Loucy (cell line): ENCODE data around the gene SIGLEC12.
"Not testable (repeated sequence)": the region's sequence is repeated elsewhere in the genome, so short reads cannot be mapped to it uniquely, and the experiment has no call there.

ENCODE experiments used
- H2AFZ ChIP-seq: fragments of 200-600 bp; sonication (generic); 2 replicates; pipeline ENCODE4 v1.6.0; 2016; ENCODE audit warnings: antibody characterized with exemption, mild to moderate bottlenecking, low read length, moderate library complexity
- H3F3A ChIP-seq: fragments of 200-600 bp; 2 replicates; pipeline ENCODE4 v1.6.0; 2016; ENCODE audit warnings: antibody characterized with exemption, low read depth, mild to moderate bottlenecking
- H3K27me3 ChIP-seq: fragments of 200-600 bp; sonication (generic); 2 replicates; pipeline ENCODE4 v1.6.1; 2014; ENCODE audit warnings: low read length, mild to moderate bottlenecking; ENCODE audit not compliant: insufficient read depth, poor library complexity, severe bottlenecking
- H3K36me3 ChIP-seq: fragments of 200-600 bp; sonication (generic); 2 replicates; pipeline ENCODE4 v1.6.1; 2016; ENCODE audit warnings: low read length; ENCODE audit not compliant: insufficient read depth
- H3K4me1 ChIP-seq: fragments of 200-600 bp; sonication (generic); 2 replicates; pipeline ENCODE4 v1.5.1; 2014; ENCODE audit warnings: low read length, mild to moderate bottlenecking; ENCODE audit not compliant: insufficient read depth, poor library complexity, severe bottlenecking
- H3K4me2 ChIP-seq: fragments of 200-600 bp; sonication (generic); 2 replicates; pipeline ENCODE4 v1.6.0; 2014; ENCODE audit warnings: antibody characterized with exemption, low read length, low read depth, mild to moderate bottlenecking; ENCODE audit not compliant: poor library complexity, severe bottlenecking
- H3K4me3 ChIP-seq: fragments of 200-600 bp; sonication (generic); 2 replicates; pipeline ENCODE4 v1.5.1; 2014; ENCODE audit warnings: low read length, mild to moderate bottlenecking, mixed read lengths; ENCODE audit not compliant: poor library complexity, severe bottlenecking
- H3K79me2 ChIP-seq: fragments of 200-600 bp; sonication (generic); 2 replicates; pipeline ENCODE4 v1.6.1; 2014; ENCODE audit warnings: low read length; ENCODE audit not compliant: insufficient read depth
- H3K9ac ChIP-seq: fragments of 200-600 bp; sonication (generic); 2 replicates; pipeline ENCODE4 v1.6.0; 2014; ENCODE audit warnings: mild to moderate bottlenecking, low read depth, low read length, moderate library complexity; ENCODE audit not compliant: poor library complexity, severe bottlenecking
- H3K9me2 ChIP-seq: fragments of 200-600 bp; sonication (generic); replicated peaks from 2 replicates; pipeline ENCODE4 v1.6.1; 2016; ENCODE audit warnings: low read depth, low read length, mixed read lengths
- H3K9me3 ChIP-seq: fragments of 200-600 bp; sonication (generic); 2 replicates; pipeline ENCODE4 v1.6.1; 2014; ENCODE audit warnings: mild to moderate bottlenecking, antibody characterized with exemption, low read length, low read depth; ENCODE audit not compliant: insufficient read depth
- H4K20me1 ChIP-seq: fragments of 200-600 bp; sonication (generic); 2 replicates; pipeline ENCODE4 v1.6.0; 2014; ENCODE audit warnings: antibody characterized with exemption, low read length, mild to moderate bottlenecking; ENCODE audit not compliant: insufficient read depth, poor library complexity, severe bottlenecking
- EZH2phosphoT487 ChIP-seq: fragments of 200-600 bp; IDR thresholded peaks from 2 replicates; pipeline ENCODE4 v1.6.1; 2018; ENCODE audit warnings: antibody characterized with exemption, mild to moderate bottlenecking, moderate library complexity, borderline replicate concordance
- TF ChIP-seq, protein P1 (sequence below): fragments of 200-600 bp; sonication (generic); conservative IDR thresholded peaks from 2 replicates; pipeline ENCODE4 v1.5.1; 2014; ENCODE audit warnings: mild to moderate bottlenecking, antibody characterized with exemption, low read length

Gene SIGLEC12

DNA sequence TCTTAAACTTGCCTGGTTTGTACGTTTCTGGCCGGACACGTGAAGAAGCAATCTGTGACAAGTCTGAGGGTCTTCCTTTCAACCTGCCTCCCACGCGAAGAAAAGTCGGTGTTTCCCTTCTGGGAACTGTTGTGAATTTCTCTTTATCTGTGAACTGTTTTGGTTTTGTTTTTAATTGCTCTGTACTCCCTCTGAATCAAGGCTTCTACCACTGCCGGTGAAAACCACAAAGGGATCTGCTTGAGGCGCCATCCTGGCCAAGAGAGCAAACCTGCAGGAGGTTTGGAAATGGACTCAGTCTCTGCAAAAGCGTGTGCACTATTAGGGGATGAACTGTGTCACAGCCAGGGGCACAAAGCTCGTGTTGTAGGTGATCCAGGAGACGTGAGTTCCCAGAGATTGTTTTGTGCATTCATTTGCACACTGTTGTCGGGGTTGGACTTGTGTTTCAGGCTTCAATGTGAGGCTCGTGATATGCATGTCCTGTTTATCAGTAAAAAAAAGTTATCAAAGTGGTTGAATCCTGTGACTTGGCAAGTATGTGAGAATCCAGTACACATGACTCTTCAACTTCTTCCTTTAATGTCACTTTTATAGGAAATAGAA lies 53.1 kb downstream of the SIGLEC12 start:
- no peak overlapping the region for H3K4me3 ChIP-seq
- peaks cover 11% of the 10 kb centered on the region for H3K4me1 ChIP-seq
- no peaks in the 10 kb centered on the region for H3F3A ChIP-seq
- no peaks in the 10 kb centered on the region for H3K79me2 ChIP-seq
- no peaks in the 10 kb centered on the region for H3K9me3 ChIP-seq
- H3K9ac ChIP-seq, result peak overlapping the region; percentile 24
- H2AFZ ChIP-seq, result peak overlapping the region; percentile 68; the same call in 1 of the 2 replicates
- TF ChIP-seq, protein P1, sequence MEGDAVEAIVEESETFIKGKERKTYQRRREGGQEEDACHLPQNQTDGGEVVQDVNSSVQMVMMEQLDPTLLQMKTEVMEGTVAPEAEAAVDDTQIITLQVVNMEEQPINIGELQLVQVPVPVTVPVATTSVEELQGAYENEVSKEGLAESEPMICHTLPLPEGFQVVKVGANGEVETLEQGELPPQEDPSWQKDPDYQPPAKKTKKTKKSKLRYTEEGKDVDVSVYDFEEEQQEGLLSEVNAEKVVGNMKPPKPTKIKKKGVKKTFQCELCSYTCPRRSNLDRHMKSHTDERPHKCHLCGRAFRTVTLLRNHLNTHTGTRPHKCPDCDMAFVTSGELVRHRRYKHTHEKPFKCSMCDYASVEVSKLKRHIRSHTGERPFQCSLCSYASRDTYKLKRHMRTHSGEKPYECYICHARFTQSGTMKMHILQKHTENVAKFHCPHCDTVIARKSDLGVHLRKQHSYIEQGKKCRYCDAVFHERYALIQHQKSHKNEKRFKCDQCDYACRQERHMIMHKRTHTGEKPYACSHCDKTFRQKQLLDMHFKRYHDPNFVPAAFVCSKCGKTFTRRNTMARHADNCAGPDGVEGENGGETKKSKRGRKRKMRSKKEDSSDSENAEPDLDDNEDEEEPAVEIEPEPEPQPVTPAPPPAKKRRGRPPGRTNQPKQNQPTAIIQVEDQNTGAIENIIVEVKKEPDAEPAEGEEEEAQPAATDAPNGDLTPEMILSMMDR, result no peak
- TF ChIP-seq EZH2phosphoT487, result no peak
- H3K27me3 ChIP-seq, result no peaks in the 10 kb centered on the region
- no peaks in the 10 kb centered on the region for H3K36me3 ChIP-seq
- peak overlapping the region; percentile 51 for H3K4me2 ChIP-seq
- no peaks in the 10 kb centered on the region for H4K20me1 ChIP-seq
- H3K9me2 ChIP-seq, result no peaks in the 10 kb centered on the region

GRCh38 chr19:51448011-51448410 lies 53.6 kb downstream of the SIGLEC12 start:
- Histone ChIP-seq H3K27me3 (no peaks in the 10 kb centered on the region), H2AFZ (no peak overlapping the region), H3K9me3 (no peaks in the 10 kb centered on the region), H3K4me1 (peaks cover 11% of the 10 kb centered on the region), H3K9ac (peak overlapping the region; percentile 24), H4K20me1 (no peaks in the 10 kb centered on the region), H3K9me2 (no peaks in the 10 kb centered on the region), H3F3A (no peaks in the 10 kb centered on the region), H3K36me3 (no peaks in the 10 kb centered on the region), H3K79me2 (no peaks in the 10 kb centered on the region), H3K4me3 (no peak overlapping the region), H3K4me2 (peak overlapping the region; percentile 51)
- TF ChIP-seq EZH2phosphoT487, result no peak
- TF ChIP-seq, protein P1, result no peak

DNA sequence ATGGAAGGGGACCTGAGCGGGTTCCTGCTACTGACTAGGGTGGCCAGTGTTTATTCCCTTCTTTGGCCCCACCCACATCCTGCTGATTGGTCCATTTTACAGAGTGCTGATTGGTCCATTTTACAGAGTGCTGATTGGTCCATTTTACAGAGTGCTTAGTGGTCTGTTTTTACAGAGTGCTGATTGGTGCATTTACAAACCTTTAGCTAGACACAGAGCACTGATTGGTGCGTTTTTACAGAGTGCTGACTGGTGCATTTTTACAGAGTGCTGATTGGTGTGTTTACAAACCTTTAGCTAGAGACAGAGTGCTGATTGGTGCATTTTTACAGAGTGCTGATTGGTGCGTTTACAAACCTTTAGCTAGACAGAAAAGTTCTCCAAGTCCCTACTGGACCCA lies 54.1 kb downstream of the SIGLEC12 start:
- not testable (repeated sequence) for H3K27me3 ChIP-seq, H3F3A ChIP-seq, H3K9me3 ChIP-seq, H2AFZ ChIP-seq, H3K9ac ChIP-seq, H3K79me2 ChIP-seq, H4K20me1 ChIP-seq, H3K4me2 ChIP-seq, H3K36me3 ChIP-seq, H3K4me3 ChIP-seq, H3K9me2 ChIP-seq
- H3K4me1 ChIP-seq, result peaks cover 11% of the 10 kb centered on the region
